ENCODE results near the gene AHRR. TPM values are rescaled to one million over a fixed set of nuclear protein-coding genes. Genes with fewer than 3 reads are reported as not detected.

The AHRR gene
- total RNA-seq, 2 donors from 2014 or later, result 1.9 to 17.7 TPM

- Histone ChIP-seq H3K27me3 (replicated peaks; ENCODE audit: insufficient read depth) (no peaks in the 10 kb centered on the region), H3K4me1 (replicated peaks) (no peaks in the 10 kb centered on the region), H3K36me3 (no peaks in the 10 kb centered on the region), H3K27ac (no peak overlapping the region), H3K9me3 (no peaks in the 10 kb centered on the region), H3K4me3 (no peak overlapping the region)
- intact Hi-C loops (cut with DNase I), result no loop called here
- no peak for DNase-seq (ENCODE audit: low spot score)
- TF ChIP-seq CTCF (IDR thresholded peaks at IDR 0.05) (no peak), POLR2AphosphoS5 (IDR thresholded peaks at IDR 0.05) (no peak), POLR2A (IDR thresholded peaks at IDR 0.05) (no peak)
- WGBS, result 84% methylated on average over 4 of the region's 4 CpGs
These were observed 40.7 kb downstream of the AHRR start for GRCh38 chr5:362189-362588.

GRCh38 chr5:362978-363765, 41.7 kb downstream of the AHRR start:
- 82% methylated on average over 3 of the region's 3 CpGs for WGBS
- no peak overlapping the region for H3K4me3 ChIP-seq
- DNase-seq (ENCODE audit: low spot score), result peak; percentile 1
- H3K27ac ChIP-seq, result no peak overlapping the region
- intact Hi-C loops (cut with DNase I), result no loop called here
- H3K27me3 ChIP-seq (replicated peaks; ENCODE audit: insufficient read depth), result no peaks in the 10 kb centered on the region
- TF ChIP-seq POLR2A (IDR thresholded peaks at IDR 0.05) (no peak), POLR2AphosphoS5 (IDR thresholded peaks at IDR 0.05) (no peak), CTCF (IDR thresholded peaks at IDR 0.05) (no peak)
- no peaks in the 10 kb centered on the region for H3K4me1 ChIP-seq (replicated peaks)
- no peaks in the 10 kb centered on the region for H3K36me3 ChIP-seq
- H3K9me3 ChIP-seq, result no peaks in the 10 kb centered on the region

GRCh38 chr5:364497-364896, 43.0 kb downstream of the AHRR start:
- H3K36me3 ChIP-seq, result no peaks in the 10 kb centered on the region
- no peak for DNase-seq (ENCODE audit: low spot score)
- H3K4me1 ChIP-seq (replicated peaks), result no peaks in the 10 kb centered on the region
- no peaks in the 10 kb centered on the region for H3K27me3 ChIP-seq (replicated peaks; ENCODE audit: insufficient read depth)
- intact Hi-C loops (cut with DNase I), result no loop called here
- no peak overlapping the region for H3K27ac ChIP-seq
- H3K9me3 ChIP-seq, result no peaks in the 10 kb centered on the region
- 95% methylated on average over 1 of the region's 1 CpG for WGBS
- TF ChIP-seq POLR2A (IDR thresholded peaks at IDR 0.05), result no peak
- H3K4me3 ChIP-seq, result no peak overlapping the region

GRCh38 chr5:366541-367357, 45.2 kb downstream of the AHRR start:
- 83% methylated on average over 18 of the region's 18 CpGs for WGBS
- no peak for DNase-seq (ENCODE audit: low spot score)
- Histone ChIP-seq H3K36me3 (no peaks in the 10 kb centered on the region), H3K27ac (no peak overlapping the region), H3K9me3 (no peaks in the 10 kb centered on the region), H3K4me1 (replicated peaks) (no peaks in the 10 kb centered on the region), H3K27me3 (replicated peaks; ENCODE audit: insufficient read depth) (no peaks in the 10 kb centered on the region), H3K4me3 (no peak overlapping the region)
- TF ChIP-seq CTCF (IDR thresholded peaks at IDR 0.05), result no peak
- intact Hi-C loops (cut with DNase I), result no loop called here

- peak; percentile 1 for DNase-seq (ENCODE audit: low spot score)
- intact Hi-C loops (cut with DNase I), result no loop called here
- WGBS, result 88% methylated on average over 22 of the region's 22 CpGs
These were observed 46.0 kb downstream of the AHRR start for GRCh38 chr5:367358-368130.

More at GRCh38 chr5:367358-368130, 46.0 kb downstream of the AHRR start:
- no peaks in the 10 kb centered on the region for H3K4me1 ChIP-seq (replicated peaks)
- H3K27me3 ChIP-seq (replicated peaks; ENCODE audit: insufficient read depth), result no peaks in the 10 kb centered on the region
- H3K27ac ChIP-seq, result no peak overlapping the region
- TF ChIP-seq POLR2A (IDR thresholded peaks at IDR 0.05) (no peak), POLR2AphosphoS5 (IDR thresholded peaks at IDR 0.05) (no peak), CTCF (IDR thresholded peaks at IDR 0.05) (no peak)
- no peaks in the 10 kb centered on the region for H3K36me3 ChIP-seq
- H3K4me3 ChIP-seq, result no peak overlapping the region
- H3K9me3 ChIP-seq, result no peaks in the 10 kb centered on the region
